ENCODE results near the gene OLAH.
"Not testable (repeated sequence)": the region's sequence is repeated elsewhere in the genome, so short reads cannot be mapped to it uniquely, and the experiment has no call there.

Gene OLAH

DNA sequence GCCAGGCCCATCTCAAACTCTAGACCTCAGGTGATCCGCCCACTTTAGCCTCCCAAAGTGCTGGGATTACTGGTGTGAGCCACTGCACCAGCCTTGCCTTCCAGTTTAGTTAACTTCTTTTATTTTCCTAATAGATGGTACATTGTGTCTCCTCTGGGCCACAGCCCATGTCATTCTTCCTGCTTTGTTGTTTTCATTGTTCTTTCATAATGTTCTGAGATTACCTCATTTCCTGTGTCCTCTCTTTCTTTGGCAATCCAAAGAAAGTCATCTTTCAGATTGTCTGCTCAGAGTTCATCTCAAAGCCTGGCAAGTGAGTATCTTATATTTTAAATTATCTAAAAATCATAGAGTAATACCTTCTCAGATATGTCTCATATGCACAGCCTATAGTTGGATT lies at the start of gene OLAH:
Gene OLAH, plus strand, starts transcription at position 270 of the 400 bp plus-strand sequence. CDS start 3,346 bp downstream, outside the sequence.
- DNase-seq, result no peak

DNA sequence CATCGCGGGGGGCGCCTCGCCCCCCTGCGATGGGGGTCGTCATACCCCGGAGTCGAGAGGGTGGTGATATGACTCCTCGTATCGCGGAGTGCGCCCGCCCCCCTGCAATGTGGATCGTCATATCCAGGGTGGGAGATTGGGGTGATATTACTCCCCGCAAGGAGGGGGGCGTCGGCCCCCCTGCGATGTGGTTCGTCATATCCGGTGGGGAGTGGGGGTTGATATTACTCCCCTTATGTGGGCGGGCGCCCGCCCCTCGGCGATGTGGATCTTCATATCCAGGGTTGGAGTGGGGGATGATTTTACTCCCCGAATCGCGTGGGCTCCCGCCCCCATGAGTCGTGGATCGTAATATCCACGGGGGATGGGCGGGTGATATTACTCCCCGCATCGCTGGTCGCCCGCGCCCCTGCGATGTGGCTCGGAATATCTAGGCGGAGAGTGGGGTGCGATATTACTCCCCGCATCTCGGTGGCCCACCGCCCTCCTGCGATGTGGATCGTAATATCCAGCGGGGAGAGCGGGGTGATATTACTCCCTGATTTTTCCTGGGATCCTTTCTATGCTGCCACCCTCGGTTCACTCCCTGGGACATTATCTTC lies 47.7 kb upstream of the OLAH start:
- DNase-seq, result no peak

DNA sequence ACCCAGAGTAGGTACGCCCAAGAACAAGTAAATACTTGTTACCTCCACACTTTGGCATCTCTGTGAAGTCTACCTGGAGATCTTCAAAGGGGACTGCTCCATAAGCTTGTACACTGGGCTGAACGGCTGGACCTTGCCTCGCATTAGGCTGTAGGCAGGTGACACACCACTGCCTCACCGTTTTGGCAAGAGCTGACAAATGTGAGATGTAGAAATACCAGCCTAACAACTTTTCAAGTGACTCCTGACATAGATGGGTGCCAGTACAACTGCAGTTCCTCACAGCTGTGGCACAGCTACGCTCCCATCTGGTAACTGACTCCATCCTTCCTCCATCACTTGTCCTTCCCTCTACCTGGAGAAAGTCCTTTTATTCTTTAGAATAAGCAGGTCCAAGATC lies 30.2 kb upstream of the OLAH start:
- not testable (repeated sequence) for DNase-seq

DNA sequence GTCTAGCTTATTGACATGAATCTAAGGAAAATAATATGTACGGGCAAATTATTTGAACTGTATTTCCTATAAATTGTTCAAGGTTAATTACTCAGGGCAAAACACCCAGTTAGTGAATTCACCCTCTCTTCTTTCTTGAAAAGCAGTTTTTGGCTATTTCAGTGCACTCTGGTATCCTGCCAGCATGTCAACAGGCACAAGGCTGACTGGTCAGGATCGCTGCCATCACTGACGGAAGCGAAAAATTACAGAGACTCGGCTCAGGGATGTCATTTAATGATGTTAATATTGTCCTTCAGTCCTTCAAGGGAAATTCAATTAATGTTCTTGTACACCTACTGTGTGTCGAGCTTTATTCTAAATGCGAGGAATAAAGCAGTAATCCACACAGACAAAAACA lies 28.3 kb upstream of the OLAH start:
- no peak for DNase-seq

DNA sequence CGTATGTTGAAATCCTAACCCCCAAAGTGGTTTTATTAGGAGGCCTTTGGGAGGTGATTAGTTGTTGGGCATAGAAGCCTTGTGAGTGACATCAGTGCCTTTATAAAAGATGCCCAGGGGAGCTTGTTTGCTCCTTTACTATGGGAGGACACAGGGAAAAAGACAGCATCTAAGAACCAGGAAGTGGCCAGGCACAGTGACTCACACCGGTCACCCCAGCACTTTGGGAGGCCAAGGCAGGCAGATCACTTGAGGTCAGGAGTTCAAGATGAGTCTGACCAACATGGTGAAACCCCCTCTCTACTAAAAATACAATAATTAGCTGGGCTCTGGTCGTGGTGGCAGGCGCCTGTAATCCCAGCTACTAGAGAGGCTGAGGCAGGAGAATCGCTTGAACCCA lies 22.8 kb upstream of the OLAH start:
- not testable (repeated sequence) for DNase-seq

DNA sequence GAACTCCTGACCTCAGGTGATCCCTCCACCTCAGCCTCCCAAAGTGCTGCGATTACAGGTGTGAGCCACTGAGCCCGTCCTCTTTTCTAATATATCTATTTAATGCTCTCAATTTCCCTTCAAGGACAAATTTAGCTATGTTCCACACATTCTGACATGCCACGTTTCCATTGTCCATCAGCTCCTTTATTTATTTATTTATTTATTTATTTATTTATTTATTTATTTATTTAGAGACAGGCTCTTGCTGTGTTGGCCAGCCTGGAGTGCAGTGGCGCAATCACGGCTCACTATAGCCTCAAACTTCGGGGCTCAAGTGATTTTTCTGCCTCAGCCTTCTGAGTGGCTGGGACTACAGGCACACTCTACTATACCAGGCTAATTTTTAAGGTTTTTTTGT lies 20.7 kb upstream of the OLAH start:
- DNase-seq, result not testable (repeated sequence)

DNA sequence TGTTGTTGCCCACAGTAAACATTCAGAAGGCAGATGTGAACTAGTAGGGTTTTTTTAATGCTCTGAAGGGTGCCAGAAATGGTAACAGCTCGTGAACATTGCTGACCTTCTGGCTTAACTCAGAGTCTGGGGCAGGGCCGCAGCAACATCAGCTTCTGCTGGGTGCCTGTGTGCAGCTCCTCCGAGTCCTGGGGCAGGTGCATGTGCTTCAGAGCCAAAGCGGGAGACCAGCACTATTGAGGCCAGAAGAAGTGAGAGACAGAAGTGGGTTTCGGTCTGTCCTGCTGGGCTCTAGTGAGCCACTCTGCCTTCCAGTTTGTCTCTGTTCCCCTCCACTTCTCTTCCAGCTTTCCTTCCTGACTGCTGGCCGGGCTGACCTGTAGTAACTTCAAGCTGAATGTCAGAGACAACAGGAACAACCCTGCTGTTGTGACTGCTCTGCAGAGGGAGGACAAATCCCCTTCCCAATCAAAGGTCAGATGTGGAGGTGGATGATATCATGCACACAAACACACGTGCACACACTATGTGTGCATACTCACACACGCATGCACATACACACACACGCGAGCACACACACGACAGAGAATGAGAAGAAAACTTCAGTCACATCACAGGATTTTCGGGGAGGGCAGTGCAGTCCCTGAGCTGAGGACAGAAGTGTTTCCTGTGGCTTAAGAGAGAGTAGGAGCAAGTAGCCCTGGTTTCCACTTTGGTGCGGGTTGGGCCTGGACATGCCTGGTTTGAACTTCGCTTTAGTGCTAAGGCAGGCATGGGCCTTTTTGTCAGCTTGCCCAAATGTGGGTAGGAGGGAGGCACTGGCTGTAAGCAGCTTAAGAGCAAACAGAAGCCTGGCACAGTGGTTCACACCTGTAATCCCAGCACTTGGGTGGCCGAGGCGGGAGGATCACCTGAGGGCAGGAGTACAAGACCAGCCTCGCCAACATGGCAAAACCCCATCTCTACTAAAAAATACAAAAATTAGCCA lies 19.4 kb upstream of the OLAH start:
- not testable (repeated sequence) for DNase-seq

DNA sequence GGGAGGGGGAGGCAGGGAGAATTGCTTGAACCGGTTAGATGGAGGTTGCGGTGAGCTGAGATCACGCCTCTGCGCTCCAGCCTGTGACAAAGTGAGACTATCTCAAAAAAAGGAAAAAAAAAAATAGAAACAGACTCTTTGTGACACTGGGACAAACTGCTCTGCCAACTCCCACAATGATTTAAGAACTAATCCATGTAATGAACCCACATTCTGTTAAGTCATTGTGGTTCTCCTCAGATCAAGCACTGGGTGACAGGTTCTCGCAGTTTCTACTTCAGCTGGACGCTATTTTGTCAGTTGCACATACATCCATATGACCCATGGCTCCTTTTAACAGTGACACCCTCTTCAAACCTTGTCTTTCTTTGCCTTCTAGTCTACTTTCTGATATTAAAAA lies 18.7 kb upstream of the OLAH start:
- DNase-seq, result not testable (repeated sequence)

DNA sequence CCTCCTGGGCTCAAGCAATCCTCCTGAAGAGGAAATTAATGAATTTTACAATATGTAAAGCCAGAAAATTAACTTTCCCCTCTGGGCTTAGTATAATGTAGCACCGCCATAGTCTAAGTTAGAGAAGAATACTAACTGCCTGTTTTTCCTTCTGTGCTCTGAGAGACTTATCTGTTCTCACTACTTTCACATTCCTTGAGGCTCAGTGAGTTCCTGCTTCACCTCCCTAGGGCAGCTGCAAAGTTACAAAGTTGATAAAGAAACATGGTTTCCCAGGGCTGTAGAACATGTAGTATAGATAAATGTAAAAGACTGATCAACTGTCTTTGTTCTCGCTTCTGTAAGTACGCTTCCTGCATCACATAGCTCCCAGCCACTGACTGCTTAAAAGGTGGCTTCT lies 16.0 kb upstream of the OLAH start:
- no peak for DNase-seq

DNA sequence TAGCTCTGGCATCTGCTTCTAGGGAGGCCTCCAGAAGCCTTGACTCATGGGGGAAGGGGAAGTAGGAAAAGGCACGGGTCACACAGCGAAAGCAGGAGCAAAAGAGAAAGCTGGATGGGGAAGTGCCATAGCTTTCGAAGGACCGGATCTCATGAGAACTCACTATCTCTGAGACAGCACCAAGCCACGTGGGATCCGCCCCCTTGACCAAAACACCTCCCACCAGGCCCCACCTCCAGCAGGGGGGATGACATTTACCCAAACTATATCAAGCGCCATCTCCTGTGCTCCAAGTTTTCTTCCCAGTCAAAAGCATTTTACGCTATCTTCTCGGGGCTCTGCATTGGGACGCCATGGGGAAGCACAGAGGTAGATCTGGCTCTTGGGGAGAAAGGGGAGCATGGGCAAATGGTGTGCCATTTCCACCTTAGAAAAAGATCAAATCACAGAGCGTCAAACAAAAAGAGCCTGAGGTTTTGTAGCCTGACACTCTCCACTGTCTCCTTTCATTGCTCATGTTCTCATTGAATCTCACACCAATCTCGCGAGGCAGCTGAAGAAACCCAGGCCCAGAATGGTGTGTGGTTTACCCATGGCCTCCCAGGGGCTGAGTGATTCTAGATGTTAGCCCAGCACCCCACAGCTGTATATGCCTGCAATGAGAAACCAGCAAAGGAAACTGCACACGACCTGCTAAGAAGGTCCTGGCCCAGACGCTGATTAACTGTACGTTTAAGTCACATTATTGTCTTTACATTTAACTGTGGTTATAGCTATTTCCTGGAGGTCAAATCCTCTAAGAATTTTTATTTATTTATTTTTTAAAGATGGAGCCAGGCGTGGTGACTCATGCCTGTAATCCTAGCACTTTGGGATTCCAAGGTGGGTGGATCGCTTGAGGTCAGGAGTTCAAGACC lies 8.1 kb upstream of the OLAH start:
- no peak for DNase-seq

DNA sequence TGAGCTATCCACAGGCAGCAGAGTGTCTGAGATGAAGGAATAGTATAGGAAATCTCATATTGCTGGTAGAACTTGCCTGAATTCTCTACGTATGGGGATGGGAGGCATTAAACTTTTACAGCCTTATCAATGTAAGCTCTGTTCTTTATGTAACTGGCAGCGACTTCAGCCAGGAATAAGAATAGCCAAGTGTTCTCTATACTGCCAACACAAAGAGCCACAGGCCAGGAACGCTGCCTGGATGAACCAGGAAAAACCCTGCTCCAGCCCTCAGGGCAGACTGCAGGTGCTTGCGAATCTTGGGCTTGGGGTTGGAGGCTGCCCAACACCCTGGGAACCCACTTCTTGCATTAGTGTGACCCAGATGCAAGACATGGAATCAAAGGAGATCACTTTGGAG lies 6.1 kb upstream of the OLAH start:
- no peak for DNase-seq

DNA sequence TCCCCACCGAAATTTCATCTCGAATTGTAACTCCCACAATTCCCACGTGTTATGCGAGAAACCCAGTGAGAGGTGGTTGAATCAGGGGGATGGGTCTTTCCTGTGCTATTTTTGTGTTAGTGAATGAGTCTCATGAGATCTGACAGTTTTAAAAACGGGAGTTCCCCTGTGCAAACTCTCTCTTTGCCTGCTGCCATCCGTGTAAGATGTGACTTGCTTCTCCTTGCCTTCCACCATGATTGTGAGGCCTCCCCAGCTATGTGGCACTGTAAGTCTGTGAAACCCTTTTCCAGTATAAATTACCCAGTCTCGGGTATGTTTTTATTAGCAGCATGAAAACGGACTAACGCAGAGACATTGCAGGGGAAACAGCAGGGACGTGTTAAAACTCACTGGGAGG lies 5.3 kb upstream of the OLAH start:
- DNase-seq, result no peak

DNA sequence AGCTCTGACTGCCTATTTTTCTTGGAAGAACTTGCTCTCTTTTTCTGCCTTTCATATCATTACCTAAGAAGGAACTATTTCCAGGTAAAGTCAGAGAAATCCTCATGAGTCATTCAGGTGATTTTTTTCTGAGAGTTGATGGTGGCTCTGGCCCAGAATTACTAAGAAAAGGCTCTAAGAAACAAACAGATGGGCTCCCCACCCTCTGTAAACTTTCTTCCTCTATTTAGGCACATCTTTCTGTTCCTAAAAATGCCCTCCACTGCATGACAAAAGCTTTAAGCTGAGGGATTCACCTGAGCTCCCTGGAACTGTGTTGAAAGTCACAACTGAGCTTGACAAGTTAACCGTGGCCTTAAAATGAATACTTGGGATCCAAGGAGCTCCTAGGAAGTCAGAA lies 1.6 kb downstream of the OLAH start:
- no peak for DNase-seq

DNA sequence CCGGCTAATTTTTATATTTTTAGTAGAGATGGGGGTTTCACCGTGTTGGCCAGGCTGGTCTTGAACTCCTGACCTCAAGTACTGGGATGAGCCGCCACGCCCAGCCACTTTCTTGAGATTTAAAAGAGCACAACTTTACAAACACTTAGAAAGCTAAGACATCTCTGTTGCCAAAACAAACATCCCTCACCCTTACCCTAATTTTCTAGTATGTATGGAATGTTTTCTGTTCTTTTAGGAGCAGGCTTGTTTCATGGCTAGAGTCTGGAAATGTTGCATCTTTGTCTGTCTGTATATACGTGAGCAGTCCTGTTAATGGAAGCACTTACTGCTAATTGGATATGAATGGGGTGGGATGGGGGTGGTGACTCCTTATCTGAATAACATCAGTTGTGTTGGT lies 2.9 kb downstream of the OLAH start:
- DNase-seq, result no peak

DNA sequence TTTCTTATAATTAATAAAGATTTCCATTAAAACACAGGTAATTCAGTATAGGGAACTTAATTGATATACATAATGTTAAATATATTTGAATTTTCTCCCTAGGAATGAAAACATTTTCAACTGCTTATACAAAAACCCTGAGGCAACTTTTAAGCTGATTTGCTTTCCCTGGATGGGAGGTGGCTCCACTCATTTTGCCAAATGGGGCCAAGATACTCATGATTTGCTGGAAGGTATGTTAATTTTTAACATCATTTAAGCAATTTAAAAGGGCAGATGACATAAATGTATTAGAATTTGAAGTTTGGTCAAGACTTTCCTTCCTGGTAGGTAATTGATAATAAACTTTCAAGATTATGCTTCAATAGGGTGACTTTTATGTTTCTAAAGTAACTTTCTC lies 5.8 kb downstream of the OLAH start:
- no peak for DNase-seq

DNA sequence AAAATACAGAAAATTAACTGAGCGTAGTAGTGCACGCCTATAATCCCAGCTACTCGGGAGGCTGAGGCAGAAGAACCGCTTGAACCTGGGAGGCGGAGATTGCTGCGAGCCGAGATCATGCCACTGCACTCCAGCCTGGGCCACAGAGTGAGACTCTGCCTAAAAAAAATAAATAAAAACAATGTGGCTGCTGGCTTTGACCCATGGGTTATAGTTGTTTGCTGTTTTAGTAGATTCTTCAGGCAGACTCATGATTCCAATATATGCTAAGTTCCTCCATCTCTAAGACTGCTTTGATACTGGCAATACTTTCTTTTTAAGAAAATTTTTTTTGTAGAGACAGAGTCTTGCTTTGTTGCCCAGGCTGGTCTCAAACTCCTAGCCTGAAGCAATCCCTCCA lies 8.4 kb downstream of the OLAH start:
- DNase-seq, result no peak

DNA sequence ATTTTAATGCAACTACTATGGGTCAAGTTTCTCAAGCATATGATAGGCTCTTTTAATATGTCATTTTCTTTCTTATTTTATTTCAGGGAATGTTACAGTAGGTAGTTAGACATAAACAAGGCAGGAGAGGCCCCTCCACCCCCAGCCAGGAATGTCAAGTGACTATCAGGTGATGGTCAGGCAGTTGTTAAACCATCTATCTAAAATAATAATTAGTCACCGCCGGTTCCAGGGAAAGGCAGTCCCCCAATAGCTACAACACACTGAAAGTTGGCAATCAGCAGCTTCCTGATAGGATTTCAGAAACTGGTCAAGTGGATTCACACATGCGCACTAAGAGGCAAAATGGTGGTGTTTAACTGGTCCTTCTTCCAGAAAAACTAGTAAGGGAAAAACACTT lies 9.3 kb downstream of the OLAH start:
- DNase-seq, result no peak

DNA sequence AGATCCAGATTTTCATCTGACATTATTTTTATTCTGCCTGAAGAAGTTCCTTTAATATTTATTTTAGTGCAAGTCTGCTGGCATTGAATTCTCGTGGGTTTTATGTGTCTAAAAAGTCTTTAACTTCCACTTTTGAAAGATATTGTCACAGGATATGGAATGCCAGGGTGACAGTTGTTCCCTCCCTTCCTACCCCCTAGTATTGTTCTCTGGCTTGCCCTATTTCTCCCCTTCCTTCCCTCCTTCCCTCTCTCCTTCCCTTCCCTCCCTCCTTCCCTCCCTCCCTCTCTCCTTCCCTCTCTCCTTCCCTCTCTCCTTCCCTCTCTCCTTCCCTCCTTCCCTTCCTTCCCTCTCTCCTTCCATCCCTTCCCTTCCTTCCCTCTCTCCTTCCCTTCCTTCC lies 14.9 kb downstream of the OLAH start:
- DNase-seq, result no peak

DNA sequence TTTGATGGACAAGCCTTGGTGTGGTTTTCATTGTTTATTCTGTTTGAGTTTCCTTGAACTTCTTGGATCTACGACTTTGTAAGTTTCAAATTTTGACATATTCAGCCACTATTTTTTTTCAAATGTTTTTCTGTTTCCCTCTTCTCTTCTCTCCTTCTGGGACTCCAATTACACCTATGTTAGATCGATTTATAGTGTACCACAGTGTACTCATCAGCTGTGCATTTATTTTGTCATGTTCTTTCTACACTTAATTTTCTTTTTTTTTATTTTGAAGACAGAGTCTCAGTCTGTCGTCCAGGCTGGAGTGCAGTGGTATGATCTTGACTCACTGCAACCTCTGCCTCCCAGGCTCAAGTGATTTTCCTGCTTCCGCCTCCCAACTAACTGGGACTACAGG lies 16.2 kb downstream of the OLAH start:
- no peak for DNase-seq

DNA sequence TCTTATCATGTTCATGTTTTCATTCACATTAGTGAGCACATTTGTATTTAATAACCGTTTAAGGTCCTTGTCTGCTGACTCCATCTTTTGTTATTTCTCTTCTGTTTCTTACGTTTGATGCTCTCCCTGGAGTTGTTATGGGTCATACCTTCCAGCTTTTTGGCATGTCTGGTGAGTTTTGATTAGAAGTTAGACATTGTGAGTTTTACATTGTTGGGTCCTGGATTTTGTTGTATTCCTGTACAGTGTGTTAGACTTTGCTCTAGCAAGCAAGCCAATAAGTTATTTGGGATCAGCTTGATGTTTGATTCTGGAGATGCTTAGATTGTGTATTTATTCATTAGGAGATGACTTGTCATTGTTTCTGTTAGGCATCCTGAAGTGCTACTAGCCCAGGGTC lies 16.9 kb downstream of the OLAH start:
- DNase-seq, result no peak

DNA sequence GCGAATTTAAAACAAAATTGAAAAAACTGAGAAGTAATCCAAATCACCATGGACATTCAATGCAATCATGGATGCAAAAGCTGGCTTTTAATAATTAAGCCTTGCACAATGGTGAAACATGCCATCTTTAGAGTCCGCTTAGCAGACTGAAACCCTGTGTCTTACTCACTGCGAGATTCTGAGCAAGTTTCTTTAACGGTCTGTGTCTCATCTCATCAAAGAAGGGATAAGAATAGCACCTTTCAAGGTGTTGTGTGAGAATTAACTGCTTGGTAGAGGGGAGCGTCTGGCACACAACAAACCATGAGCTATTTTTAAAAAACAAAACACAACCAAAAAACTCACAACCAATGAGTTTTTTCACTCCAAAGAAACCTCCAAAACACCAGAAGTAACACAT lies 23.4 kb downstream of the OLAH start:
- DNase-seq, result no peak

DNA sequence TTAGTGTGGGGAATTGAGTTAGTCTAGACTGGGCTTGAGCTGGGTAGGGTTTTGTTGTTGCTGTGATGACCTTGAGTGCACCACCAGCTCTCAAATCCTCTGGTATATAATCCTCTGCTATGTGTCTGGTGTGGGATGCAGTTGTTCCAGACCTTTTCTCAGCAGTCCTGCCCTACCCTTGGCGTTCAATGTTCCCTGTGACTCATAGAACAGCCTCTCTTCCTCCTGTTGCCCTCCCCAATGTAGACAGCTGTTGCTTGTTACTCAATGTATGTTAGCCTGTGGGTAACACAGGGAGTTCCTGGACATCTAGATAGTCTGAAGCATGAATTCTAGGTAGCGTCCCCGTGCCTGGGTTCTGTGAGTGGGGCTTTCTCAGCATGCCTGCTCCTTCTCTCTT lies 25.1 kb downstream of the OLAH start:
- no peak for DNase-seq

DNA sequence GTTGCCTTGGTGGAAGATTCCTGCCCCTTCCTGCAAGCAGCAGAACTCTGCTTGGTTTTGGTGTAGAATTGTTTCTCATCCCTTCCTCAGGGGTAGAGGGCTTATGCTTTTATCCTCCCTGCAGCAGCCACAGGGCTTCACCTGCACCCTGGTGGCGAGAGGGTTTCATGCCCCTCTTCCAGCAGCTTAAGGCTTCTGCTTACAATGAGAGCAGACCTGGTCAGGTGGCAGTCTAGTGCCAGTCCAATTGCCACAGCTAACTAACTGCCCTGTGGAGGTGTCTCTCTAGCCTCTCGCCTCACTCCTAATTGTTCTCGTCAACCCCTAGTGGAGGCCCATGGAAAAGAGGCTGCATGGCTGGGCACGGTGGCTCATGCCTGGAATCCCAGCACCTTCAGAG lies 25.5 kb downstream of the OLAH start:
- DNase-seq, result no peak
